Neural cell (in vitro differentiated cells): ENCODE results near the gene MRPS15. TPM values are rescaled to one million over a fixed set of nuclear protein-coding genes. Genes with fewer than 3 reads are reported as not detected.

ENCODE experiments used
- H2AFZ ChIP-seq: fragments of 200-600, 300-800 bp; sonication (generic), shearing (Covaris generic); 2 replicates; pipeline ENCODE4 v1.6.0; 2014; ENCODE audit warnings: low read depth, mild to moderate bottlenecking, antibody characterized with exemption, low read length, moderate library complexity
- H3F3A ChIP-seq: fragments of 200-600 bp; shearing (Covaris generic); 2 replicates; pipeline ENCODE4 v1.6.1; 2016; ENCODE audit warnings: mild to moderate bottlenecking, moderate library complexity, mixed read lengths, antibody characterized with exemption, low read length; ENCODE audit not compliant: insufficient read depth, poor library complexity, severe bottlenecking
- H3K27ac ChIP-seq: fragments of 200-600, 300-800 bp; sonication (generic), shearing (Covaris generic); 2 replicates; pipeline ENCODE4 v1.5.1; 2014; ENCODE audit warnings: mild to moderate bottlenecking, low read length, moderate library complexity
- H3K27me3 ChIP-seq: fragments of 300-800, 200-600 bp; sonication (generic), shearing (Covaris generic); 2 replicates; pipeline ENCODE4 v1.6.0; 2014; ENCODE audit warnings: mild to moderate bottlenecking, low read depth, low read length, moderate library complexity; ENCODE audit not compliant: insufficient read depth
- H3K36me3 ChIP-seq: fragments of 300-800, 200-600 bp; sonication (generic), shearing (Covaris generic); 2 replicates; pipeline ENCODE4 v1.5.1; 2014; ENCODE audit warnings: mild to moderate bottlenecking, antibody characterized with exemption, low read length, moderate library complexity; ENCODE audit not compliant: insufficient read depth
- H3K4me2 ChIP-seq: fragments of 300-800, 200-600 bp; sonication (generic), shearing (Covaris generic); 2 replicates; pipeline ENCODE4 v1.6.0; 2014; ENCODE audit warnings: mild to moderate bottlenecking, low read length
- H3K4me3 ChIP-seq: fragments of 300-800, 200-600 bp; sonication (generic), shearing (Covaris generic); 2 replicates; pipeline ENCODE4 v1.5.1; 2014; ENCODE audit warnings: mild to moderate bottlenecking, low read length, moderate library complexity
- H3K79me2 ChIP-seq: fragments of 200-600 bp; shearing (Covaris generic); replicated peaks from 2 replicates; pipeline ENCODE4 v1.6.0; 2014; ENCODE audit warnings: mild to moderate bottlenecking, low read length, moderate library complexity; ENCODE audit not compliant: insufficient read depth
- H3K9ac ChIP-seq: fragments of 300-800, 200-600 bp; sonication (generic), shearing (Covaris generic); 2 replicates; pipeline ENCODE4 v1.6.1; 2016; ENCODE audit warnings: mild to moderate bottlenecking, low read length, mixed read lengths
- H3K9me2 ChIP-seq: fragments of 200-600 bp; shearing (Covaris generic); 2 replicates; pipeline ENCODE4 v1.6.1; 2016; ENCODE audit warnings: mild to moderate bottlenecking, low read length, mixed read lengths; ENCODE audit not compliant: insufficient read depth
- H3K9me3 ChIP-seq: fragments of 200-600, 300-800 bp; sonication (generic), shearing (Covaris generic); 2 replicates; pipeline ENCODE4 v1.6.1; 2016; ENCODE audit warnings: mild to moderate bottlenecking, mixed run types, low read length, moderate library complexity, mixed read lengths
- H4K20me1 ChIP-seq: fragments of 200-600 bp; shearing (Covaris generic); 2 replicates; pipeline ENCODE4 v1.6.1; 2016; ENCODE audit warnings: mild to moderate bottlenecking, mixed run types; ENCODE audit not compliant: insufficient read depth
- CTCF ChIP-seq: fragments of 450-650 bp; IDR thresholded peaks from 2 replicates; pipeline ENCODE4 v1.5.1; 2014; ENCODE audit warnings: antibody characterized with exemption, mild to moderate bottlenecking, moderate library complexity; ENCODE audit not compliant: poor library complexity, severe bottlenecking
- EP300 ChIP-seq: fragments of 450-650 bp; conservative IDR thresholded peaks from 2 replicates; pipeline ENCODE4 v1.6.1; 2014; ENCODE audit warnings: antibody characterized with exemption, mild to moderate bottlenecking, moderate library complexity; ENCODE audit not compliant: poor library complexity, severe bottlenecking
- EZH2 ChIP-seq: fragments of 200-600, 300-800 bp; shearing (Covaris generic), sonication (generic); IDR thresholded peaks from 2 replicates; pipeline ENCODE4 v1.6.1; 2014; ENCODE audit warnings: antibody characterized with exemption, low read length, borderline replicate concordance, mild to moderate bottlenecking; ENCODE audit not compliant: insufficient read depth, poor library complexity, severe bottlenecking
- MXI1 ChIP-seq: fragments of 450-650 bp; conservative IDR thresholded peaks from 2 replicates; pipeline ENCODE4 v1.6.1; 2014; ENCODE audit warnings: antibody characterized with exemption, mild to moderate bottlenecking; ENCODE audit not compliant: poor library complexity, severe bottlenecking
- POLR2AphosphoS5 ChIP-seq: IDR thresholded peaks from 2 replicates; pipeline ENCODE4 v1.6.1; 2012
- RAD21 ChIP-seq: fragments of 450-650 bp; conservative IDR thresholded peaks from 2 replicates; pipeline ENCODE4 v1.6.1; 2014; ENCODE audit warnings: antibody characterized with exemption, mild to moderate bottlenecking, moderate library complexity
- REST ChIP-seq: IDR thresholded peaks from 2 replicates; pipeline ENCODE4 v1.6.1; 2012; ENCODE audit warnings: borderline replicate concordance
- SMC3 ChIP-seq: fragments of 450-650 bp; conservative IDR thresholded peaks from 2 replicates; pipeline ENCODE4 v1.6.1; 2014; ENCODE audit warnings: antibody characterized with exemption, mild to moderate bottlenecking, moderate library complexity; ENCODE audit not compliant: poor library complexity
- TAF1 ChIP-seq: IDR thresholded peaks from 2 replicates; pipeline ENCODE4 v1.6.1; 2012; ENCODE audit warnings: low read depth
- polyA plus RNA-seq: library from polyadenylated mRNA; depleted of rRNA; stranded (reverse); fragments of >200 nt; gene quantifications from 2 replicates; pipeline ENCODE4 v1.2.3, GENCODE V29; 2014

Gene MRPS15
- polyA plus RNA-seq, 1 donor from 2014 or later = 65.6 TPM

DNA sequence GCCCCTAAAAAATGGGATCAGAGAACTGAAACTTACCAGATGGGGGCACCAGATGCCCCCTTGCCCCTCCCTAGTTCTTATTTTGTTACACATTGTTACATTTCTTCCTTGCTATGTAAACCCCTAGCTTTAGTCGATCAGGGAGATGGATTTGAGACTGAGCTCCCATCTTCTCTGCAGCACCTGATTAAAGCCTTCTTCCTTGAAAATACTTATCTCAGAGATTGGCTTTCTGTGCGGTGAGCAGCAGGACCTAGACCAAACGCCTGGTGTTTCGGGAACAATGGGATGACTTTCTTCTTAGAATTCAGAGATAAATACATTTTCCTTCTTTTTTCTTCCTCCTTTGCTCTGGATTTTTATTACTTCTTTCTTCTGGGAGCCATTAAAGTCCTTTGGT is 49.8 kb downstream of the MRPS15 start:
- no peaks in the 10 kb centered on the region for H3K79me2 ChIP-seq
- no peak overlapping the region for H3K27ac ChIP-seq
- H3K9me2 ChIP-seq = no peaks in the 10 kb centered on the region
- no peak overlapping the region for H3K9ac ChIP-seq
- H3K36me3 ChIP-seq = no peaks in the 10 kb centered on the region
- H3K4me2 ChIP-seq = no peak overlapping the region
- H3K4me3 ChIP-seq = no peak overlapping the region
- H3F3A ChIP-seq = no peaks in the 10 kb centered on the region
- H4K20me1 ChIP-seq = no peaks in the 10 kb centered on the region
- no peaks in the 10 kb centered on the region for H3K27me3 ChIP-seq
- TF ChIP-seq MXI1 (no peak), EP300 (no peak), CTCF (no peak), REST (no peak), EZH2 (no peak), POLR2AphosphoS5 (no peak), TAF1 (no peak), RAD21 (no peak), SMC3 (no peak)
- no peaks in the 10 kb centered on the region for H3K9me3 ChIP-seq
- no peak overlapping the region for H2AFZ ChIP-seq

DNA sequence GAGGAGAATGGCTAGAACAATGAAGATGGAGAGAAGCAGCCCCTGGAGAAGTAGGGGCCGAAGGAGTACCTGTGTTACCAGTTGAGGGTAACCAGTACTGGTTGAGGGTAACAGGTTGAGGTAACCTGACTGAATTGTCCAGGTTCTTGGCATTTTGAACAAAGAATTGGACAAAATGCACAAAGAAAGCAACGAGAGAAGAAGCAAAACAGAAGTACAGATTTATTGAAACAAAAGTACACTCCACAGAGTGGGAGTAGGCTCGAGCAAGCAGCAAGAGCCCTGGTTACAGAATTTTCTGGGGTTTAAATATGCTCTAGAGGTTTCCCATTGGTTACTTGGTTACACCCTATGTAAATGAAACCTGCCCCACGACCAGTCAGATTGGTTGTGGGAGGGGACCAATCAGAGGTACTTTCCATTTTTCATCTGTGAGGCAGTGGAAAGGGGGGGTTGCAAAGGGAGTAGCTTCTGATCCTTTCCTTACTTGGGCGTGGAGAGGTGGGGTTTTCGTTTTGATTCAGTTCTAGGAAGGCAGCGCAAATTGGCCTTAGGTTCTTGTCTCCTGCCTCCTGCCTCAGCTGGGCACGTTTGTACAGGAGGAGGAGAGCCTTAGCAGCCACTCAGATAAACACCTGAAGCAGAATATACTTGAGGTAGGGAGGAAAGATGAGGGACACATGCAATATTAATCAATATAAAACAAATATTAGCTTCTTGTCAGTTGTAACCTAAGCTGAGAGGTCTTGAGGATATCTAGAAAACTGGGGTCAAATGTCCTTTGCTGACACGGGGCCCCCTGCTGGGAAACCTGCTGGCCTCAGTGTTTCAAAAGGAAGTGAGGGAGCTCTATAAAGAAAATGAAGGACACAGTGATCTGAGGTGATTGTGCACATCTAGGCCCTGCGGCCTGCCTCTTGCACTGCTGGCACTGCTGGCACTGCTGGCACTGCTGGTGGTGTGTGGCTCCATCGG is 52.2 kb downstream of the MRPS15 start:
- H4K20me1 ChIP-seq = no peaks in the 10 kb centered on the region
- no peaks in the 10 kb centered on the region for H3K9me3 ChIP-seq
- H3K27ac ChIP-seq = no peak overlapping the region
- H2AFZ ChIP-seq = no peak overlapping the region
- H3K9ac ChIP-seq = no peak overlapping the region
- H3K9me2 ChIP-seq = no peaks in the 10 kb centered on the region
- H3K4me3 ChIP-seq = no peak overlapping the region
- TF ChIP-seq POLR2AphosphoS5 = no peak
- TF ChIP-seq CTCF = no peak
- no peak for TF ChIP-seq SMC3
- TF ChIP-seq EP300 = no peak
- no peak for TF ChIP-seq REST
- no peak for TF ChIP-seq TAF1
- H3K79me2 ChIP-seq = no peaks in the 10 kb centered on the region
- H3K4me2 ChIP-seq = no peak overlapping the region
- H3K36me3 ChIP-seq = no peaks in the 10 kb centered on the region
- H3K27me3 ChIP-seq = no peaks in the 10 kb centered on the region
- no peaks in the 10 kb centered on the region for H3F3A ChIP-seq
